Right atrium auricular region (tissue), 2 donors: Measurements from ENCODE around the gene PDE10A. TPM values are rescaled to one million over a fixed set of nuclear protein-coding genes. Genes with fewer than 3 reads are reported as not detected.

Experiments used
- DNase-seq: peaks from one replicate; pipeline ENCODE4 v3.0.0-alpha.2; 2019; ENCODE audit warnings: low spot score
- H3K27ac ChIP-seq, 2 donors: fragments of 200-600 bp; sonication (generic); 1 replicate in 1 of 2; 2 replicates in 1 of 2; pipeline ENCODE4 v1.5.1; 2016 to 2019
- H3K27me3 ChIP-seq, 2 donors: fragments of 200-600 bp; sonication (generic); one replicate each; pipeline versions ENCODE4 v1.5.1 to v1.6.0; 2017 to 2019
- H3K36me3 ChIP-seq: fragments of 200-600 bp; sonication (generic); one replicate; pipeline ENCODE4 v1.5.1; 2016
- H3K4me1 ChIP-seq, 2 donors: fragments of 200-600 bp; sonication (generic); one replicate each; pipeline versions ENCODE4 v1.5.1 to v1.6.0; 2017 to 2019
- H3K4me3 ChIP-seq, 2 donors: fragments of 200-600 bp; sonication (generic); 1 replicate in 1 of 2; 2 replicates in 1 of 2; pipeline ENCODE4 v1.5.1; 2017 to 2019; ENCODE audit warnings: mild to moderate bottlenecking in 1 of 2, moderate library complexity in 1 of 2
- H3K9me3 ChIP-seq, 2 donors: fragments of 200-600 bp; sonication (generic); one replicate each; pipeline ENCODE4 v1.5.1; 2019
- total RNA-seq, 2 donors: library from RNA; depleted of rRNA; stranded (reverse); fragments of >200 nt; gene quantifications; one replicate each; pipeline ENCODE4 v1.1.0, GENCODE V29; 2016
- TF ChIP-seq, protein P1 (sequence below), 2 donors: fragments of 200-600 bp; sonication (generic); IDR thresholded peaks; one replicate each; pipeline ENCODE4 v1.5.1; 2019; ENCODE audit warnings: antibody characterized with exemption in 2 of 2

PDE10A gene
- total RNA-seq, 2 donors from 2014 or later, result 3.6 to 4.3 TPM

DNA sequence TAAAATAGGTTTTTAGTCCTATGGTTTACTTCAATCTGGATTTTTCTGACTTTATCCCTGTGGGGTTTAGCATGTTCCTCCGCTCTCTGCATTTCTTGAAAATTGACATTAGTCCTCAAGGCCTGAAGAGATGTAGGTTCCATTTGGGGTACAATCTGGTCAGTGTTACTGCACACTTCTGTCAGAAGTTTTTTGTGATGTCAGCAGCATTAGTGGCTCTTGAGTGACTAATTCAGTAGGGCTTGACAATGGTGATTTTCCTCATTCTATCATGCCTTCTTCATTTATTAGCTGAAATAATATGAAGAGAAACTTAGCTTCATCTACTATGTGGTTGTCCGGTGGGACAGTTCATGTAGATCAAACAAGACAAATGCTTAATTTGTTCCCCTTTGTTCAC, 114.6 kb downstream of the PDE10A start:
- H3K4me1 ChIP-seq, result no peaks in the 10 kb centered on the region
- H3K27ac ChIP-seq, result no peak overlapping the region
- H3K36me3 ChIP-seq, result no peaks in the 10 kb centered on the region

DNA sequence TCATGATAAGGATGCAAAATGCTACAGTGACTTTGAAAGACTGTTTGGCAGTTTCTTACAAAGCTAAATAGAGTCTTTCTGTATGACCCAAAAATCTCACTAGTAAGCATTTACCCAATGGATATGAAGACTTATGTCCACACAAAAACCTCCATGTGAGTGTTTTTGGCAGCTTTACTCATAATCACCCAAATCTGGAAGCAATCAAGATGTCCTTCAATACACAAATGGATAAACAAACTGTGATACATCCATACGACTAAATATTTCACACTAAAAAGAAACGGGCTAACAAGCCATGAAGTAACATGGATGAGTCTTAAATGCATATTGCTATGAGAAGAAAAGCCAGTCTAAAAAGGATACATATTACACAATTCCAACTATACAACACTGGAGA, 117.2 kb downstream of the PDE10A start:
- Histone ChIP-seq H3K4me1 (no peaks in the 10 kb centered on the region), H3K4me3 (no peak overlapping the region), H3K27ac (no peak overlapping the region), H3K36me3 (no peaks in the 10 kb centered on the region), H3K9me3 (no peaks in the 10 kb centered on the region), H3K27me3 (no peaks in the 10 kb centered on the region)
- TF ChIP-seq, protein P1, sequence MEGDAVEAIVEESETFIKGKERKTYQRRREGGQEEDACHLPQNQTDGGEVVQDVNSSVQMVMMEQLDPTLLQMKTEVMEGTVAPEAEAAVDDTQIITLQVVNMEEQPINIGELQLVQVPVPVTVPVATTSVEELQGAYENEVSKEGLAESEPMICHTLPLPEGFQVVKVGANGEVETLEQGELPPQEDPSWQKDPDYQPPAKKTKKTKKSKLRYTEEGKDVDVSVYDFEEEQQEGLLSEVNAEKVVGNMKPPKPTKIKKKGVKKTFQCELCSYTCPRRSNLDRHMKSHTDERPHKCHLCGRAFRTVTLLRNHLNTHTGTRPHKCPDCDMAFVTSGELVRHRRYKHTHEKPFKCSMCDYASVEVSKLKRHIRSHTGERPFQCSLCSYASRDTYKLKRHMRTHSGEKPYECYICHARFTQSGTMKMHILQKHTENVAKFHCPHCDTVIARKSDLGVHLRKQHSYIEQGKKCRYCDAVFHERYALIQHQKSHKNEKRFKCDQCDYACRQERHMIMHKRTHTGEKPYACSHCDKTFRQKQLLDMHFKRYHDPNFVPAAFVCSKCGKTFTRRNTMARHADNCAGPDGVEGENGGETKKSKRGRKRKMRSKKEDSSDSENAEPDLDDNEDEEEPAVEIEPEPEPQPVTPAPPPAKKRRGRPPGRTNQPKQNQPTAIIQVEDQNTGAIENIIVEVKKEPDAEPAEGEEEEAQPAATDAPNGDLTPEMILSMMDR (IDR thresholded peaks at IDR 0.05), result no peak
- DNase-seq, result no peak

More for the DNA sequence above, 114.6 kb downstream of the PDE10A start:
- no peak for DNase-seq
- Histone ChIP-seq H3K27me3 (no peaks in the 10 kb centered on the region), H3K4me3 (no peak overlapping the region), H3K9me3 (no peaks in the 10 kb centered on the region)
- TF ChIP-seq, protein P1 (IDR thresholded peaks at IDR 0.05), result no peak

DNA sequence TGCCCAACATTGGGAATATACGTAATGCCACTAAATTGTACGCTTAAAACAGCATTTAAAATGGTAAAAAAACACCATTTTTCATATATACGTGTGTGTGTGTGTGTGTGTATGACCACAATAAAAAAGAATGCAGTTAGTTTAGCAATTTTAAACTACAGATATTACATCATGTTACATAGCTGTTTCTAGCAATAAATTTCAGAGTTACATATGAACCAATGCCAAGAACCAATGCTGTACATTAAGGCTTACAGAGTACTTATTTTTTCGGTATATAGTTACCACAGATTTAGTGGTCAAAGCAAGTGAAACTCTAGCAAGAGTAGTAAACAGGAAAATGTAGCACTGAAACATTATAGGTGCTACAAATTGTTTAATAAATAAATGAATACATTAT, 119.3 kb downstream of the PDE10A start:
- no peak overlapping the region for H3K4me3 ChIP-seq
- no peaks in the 10 kb centered on the region for H3K4me1 ChIP-seq
- TF ChIP-seq, protein P1 (IDR thresholded peaks at IDR 0.05), result no peak
- H3K36me3 ChIP-seq, result no peaks in the 10 kb centered on the region
- DNase-seq, result no peak
- no peaks in the 10 kb centered on the region for H3K27me3 ChIP-seq
- H3K27ac ChIP-seq, result no peak overlapping the region
- no peaks in the 10 kb centered on the region for H3K9me3 ChIP-seq

DNA sequence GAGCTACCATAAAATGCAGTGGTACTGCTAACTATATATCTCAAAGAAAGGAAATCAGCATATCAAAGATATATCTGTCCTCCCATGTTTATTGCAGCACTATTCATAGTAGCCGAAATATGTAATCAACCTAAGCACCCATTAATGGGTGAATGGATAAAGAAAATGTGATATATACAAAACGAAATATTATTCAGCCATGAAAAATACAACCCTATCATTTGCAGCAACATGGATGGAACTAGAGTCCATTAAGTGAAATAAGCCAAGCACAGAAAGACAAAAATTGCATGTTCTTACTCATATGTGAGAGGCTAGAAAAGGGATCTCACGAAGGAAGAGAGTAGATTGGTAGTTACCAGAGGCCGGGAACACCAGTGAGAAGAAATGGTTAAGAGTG, 126.1 kb downstream of the PDE10A start:
- H3K27ac ChIP-seq, result no peak overlapping the region
- no peaks in the 10 kb centered on the region for H3K9me3 ChIP-seq
- no peak for DNase-seq
- TF ChIP-seq, protein P1 (IDR thresholded peaks at IDR 0.05), result no peak
- no peaks in the 10 kb centered on the region for H3K36me3 ChIP-seq
- no peaks in the 10 kb centered on the region for H3K4me1 ChIP-seq
- H3K27me3 ChIP-seq, result no peaks in the 10 kb centered on the region
- no peak overlapping the region for H3K4me3 ChIP-seq

DNA sequence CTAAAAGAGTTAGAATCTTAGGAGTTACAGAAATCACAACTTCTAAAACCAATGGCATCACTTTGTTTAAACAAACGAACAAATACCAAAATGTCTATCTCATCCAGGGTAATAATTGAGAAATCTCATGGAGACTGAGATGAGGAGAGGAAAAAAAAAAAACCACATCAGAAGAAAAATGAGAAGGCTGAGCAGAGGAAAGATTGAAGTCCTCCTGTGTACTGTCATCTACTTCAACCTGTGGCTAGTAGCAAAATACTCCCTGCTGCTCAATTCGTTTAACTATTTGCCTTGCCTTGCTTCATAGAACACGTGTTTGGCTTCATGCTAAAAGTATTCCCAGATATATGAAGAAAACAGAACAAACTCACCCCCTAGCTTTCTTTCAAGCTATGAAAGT, 143.7 kb downstream of the PDE10A start:
- no peak overlapping the region for H3K4me3 ChIP-seq
- no peaks in the 10 kb centered on the region for H3K4me1 ChIP-seq
- no peaks in the 10 kb centered on the region for H3K9me3 ChIP-seq
- DNase-seq, result no peak
- TF ChIP-seq, protein P1 (IDR thresholded peaks at IDR 0.05), result no peak
- no peak overlapping the region for H3K27ac ChIP-seq
- H3K36me3 ChIP-seq, result no peaks in the 10 kb centered on the region
- no peaks in the 10 kb centered on the region for H3K27me3 ChIP-seq

DNA sequence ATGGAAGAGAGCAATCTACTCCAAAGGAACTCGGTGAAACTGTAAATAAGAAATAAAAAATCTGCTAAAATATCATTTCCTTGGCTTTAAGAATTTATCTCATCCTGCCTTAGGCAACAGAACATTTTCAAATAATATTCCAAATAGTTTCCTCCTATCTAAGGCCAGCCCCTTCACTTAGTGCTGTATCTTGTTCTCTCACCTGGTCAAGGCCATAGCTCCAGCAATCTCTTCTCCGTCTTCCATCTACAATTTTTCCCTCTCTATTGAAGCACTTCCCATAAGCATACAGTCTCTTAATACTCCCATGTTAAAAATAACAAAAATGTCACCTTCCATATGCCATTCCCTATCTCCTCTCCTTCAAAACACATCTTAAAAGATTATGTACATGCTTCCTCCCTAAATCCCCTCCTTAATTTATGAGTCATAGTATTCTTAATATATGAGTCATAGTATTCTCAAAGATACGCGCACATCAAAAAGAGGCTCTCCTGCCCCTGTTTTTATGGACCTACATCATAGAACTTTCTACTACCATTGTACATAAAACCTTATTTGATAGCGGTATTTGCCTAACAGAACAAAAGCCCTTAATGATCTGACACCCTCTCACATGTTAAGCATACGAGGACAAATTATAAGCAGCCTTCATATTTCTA, 146.9 kb downstream of the PDE10A start:
- Histone ChIP-seq H3K9me3 (no peaks in the 10 kb centered on the region), H3K27ac (no peak overlapping the region), H3K4me3 (no peak overlapping the region), H3K27me3 (no peaks in the 10 kb centered on the region), H3K36me3 (no peaks in the 10 kb centered on the region), H3K4me1 (no peaks in the 10 kb centered on the region)
- TF ChIP-seq, protein P1 (IDR thresholded peaks at IDR 0.05), result no peak
- no peak for DNase-seq
